ENCODE results near the gene GOLGA8G. TPM values are rescaled to one million over a fixed set of nuclear protein-coding genes. Genes with fewer than 3 reads are reported as not detected.
"Not testable (repeated sequence)": the region's sequence is repeated elsewhere in the genome, so short reads cannot be mapped to it uniquely, and the experiment has no call there.

GOLGA8G gene
- not detected for total RNA-seq

DNA sequence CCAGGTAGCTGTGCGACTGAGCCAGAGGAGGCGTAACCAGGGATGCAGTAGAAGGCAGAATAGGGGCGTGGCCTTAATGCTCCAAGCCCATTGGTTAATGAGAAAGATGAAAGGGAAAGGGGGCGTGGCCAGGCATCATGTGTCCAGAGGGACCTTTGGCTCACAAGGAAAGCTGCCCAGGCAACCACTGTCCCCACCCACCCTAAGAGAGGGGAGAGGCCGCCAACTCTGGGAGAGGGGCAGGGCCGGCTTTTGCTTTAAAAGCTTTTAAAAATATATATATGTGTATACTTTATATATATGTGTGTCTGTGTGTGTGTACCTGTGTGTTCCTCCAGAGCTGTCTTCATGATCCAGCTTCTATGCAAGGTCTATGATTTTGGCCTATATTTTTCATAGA is at the start of gene GOLGA8G:
TSS of gene GOLGA8G (minus strand) at position 18 of the 400 bp plus-strand sequence. CDS start 62 bp downstream, outside the sequence.
- not testable (repeated sequence) for DNase-seq

- DNase-seq: not testable (repeated sequence)
Measured at GRCh38 chr15:28573351-28573750, 40.6 kb upstream of the GOLGA8G start.

GRCh38 chr15:28553268-28553667 is 20.5 kb upstream of the GOLGA8G start, which contains the start of gene GOLGA6L25:
TSS of gene GOLGA6L25 (plus strand) at chr15:28553568. CDS start at chr15:28553629, 61 bp downstream.
- not testable (repeated sequence) for DNase-seq

DNA sequence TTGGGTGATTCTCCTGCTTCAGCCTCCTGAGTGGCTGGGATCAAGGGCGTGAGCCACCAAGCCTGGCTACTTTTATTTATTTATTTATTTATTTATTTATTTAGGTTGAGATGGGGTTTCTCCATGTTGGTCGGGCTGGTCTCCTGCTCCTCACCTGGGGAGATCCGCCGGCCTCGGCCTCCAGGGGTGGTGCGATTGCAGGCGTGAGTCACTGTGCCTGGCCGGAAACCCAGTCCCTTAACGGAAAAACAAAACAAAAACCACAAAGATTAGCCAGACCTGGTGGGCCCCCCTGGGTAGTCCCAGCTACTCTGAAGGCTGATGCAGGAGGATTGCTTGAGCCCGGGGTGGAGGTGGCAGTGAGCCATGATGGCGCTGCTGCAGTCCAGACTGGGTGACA is 17.6 kb downstream of the GOLGA8G start:
- DNase-seq: not testable (repeated sequence)

DNA sequence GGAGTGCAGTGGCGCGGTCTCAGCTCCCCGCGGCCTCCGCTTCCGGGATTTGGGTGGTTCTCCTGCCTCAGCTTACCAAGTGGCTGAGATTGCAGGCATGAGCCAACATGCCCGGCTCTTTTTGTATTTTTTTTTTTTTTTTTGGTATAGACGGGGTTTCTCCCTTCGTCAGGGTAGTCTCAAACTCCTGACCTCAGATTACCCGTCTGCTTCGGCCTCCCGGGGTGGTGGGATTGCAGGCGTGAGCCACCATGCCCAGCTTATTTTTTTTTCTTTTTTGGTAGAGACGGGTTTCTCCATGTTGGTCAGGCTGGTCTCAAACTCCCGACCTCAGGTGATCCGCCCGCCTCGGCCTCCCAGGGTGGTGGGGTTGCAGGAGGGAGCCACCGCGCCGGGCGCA is 18.6 kb downstream of the GOLGA8G start:
- not testable (repeated sequence) for DNase-seq

DNA sequence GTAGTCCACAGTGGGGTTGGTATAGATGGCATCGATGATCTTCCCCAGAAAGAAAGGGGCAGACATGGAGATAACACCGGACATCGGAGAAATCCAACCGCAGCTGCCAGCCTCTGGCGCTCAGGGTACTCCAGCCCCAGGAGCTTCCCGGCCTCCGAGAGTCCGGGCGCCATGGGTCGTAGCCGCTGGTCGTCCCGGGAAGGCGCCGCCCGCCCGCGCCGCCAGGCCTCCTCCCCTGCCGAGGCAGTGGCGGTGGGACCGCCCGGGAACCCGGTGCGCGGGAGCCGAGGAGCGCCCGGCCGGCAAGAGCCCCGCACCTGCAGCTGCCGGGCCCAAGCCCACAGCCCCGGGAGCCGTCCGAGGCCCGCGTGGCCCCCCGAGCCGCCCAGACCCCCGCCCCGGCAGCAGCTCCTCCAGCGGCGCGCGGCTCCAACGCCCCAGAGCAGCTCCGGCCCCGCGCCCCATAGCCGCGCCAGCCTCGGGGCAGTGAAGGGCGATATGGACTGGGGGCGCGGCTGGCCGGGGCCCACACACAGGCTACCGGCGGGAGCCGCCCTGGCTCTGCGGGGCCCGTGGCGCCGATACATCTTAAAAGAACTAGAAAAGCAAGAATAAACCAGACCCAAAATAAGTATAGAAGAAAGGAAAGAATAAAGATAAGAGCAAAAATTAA is 24.4 kb downstream of the GOLGA8G start:
- not testable (repeated sequence) for DNase-seq

- not testable (repeated sequence) for DNase-seq
Measured at GRCh38 chr15:28481340-28481739, 51.4 kb downstream of the GOLGA8G start.

Small RNAs within 50 kb of the gene (small RNA-seq; reads per million reads assigned to genes)
- gene AC138749.2: not detected
- gene AC138749.4: not detected
- gene AC138749.5: not detected
- gene MIR4509-3: not detected
- gene RF00017: not detected

Other genes starting within 250 kb of the GOLGA8G start
- gene HERC2, start 210.8 kb downstream of the GOLGA8G start, total RNA-seq: 64.6 TPM
- gene GOLGA6L24, start 174.9 kb downstream of the GOLGA8G start, total RNA-seq: not detected
- not detected for gene GOLGA8F, start 154.3 kb downstream of the GOLGA8G start, total RNA-seq
- not detected for gene GOLGA6L25, start 20.6 kb upstream of the GOLGA8G start, total RNA-seq
- gene GOLGA8M, start 179.4 kb upstream of the GOLGA8G start, total RNA-seq: not detected